ENCODE results near the gene ZNF597.

The ZNF597 gene

DNA sequence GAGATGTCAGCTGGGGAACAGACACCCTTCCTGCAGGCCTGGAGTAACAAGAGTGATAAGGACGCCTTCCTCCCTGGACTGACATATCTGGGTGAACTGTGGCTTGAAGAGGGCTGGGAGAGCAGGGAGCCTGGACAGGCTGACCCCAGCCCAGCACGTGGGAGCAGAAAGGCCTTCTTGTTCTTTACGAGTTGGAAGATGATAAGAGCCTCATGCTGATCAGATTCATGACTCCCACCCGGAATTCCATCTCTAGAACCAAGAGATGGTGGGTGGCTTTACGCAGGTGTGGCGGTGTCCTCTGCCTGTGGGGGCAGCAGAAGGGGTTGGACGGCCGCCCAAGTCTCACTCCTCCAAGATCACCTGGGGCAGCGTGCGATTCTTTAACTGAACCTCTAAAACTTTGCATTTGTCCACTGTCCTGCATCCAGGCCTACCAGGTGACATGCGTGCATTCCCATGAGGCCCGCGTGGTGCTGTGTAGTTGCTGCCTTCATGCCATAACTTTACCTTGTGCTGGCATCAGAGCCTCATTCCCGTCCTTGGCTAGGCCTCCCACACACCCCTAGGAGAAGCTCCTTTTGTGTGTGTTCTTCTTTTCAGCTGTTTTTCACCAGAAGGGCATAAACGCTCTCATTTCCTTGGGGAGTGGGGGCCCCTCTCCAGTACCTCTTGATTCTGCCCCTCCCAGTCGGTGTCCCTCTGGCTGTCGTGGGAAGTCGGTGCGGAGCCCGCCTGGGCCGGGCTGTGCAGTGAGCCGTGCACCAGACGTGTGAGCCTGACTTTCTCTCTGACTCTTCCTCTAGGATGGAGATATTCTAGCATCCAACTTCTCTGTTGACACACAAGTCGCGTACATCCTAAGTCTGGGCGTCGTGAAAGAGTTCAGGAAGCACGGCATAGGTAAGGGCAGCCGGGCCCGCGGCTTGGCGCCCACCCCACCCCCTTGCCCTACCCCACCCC, 38.7 kb upstream of the ZNF597 start:
- TF ChIP-seq ARNTL (CRISPR knock-in tag; IDR thresholded peaks at IDR 0.05; ENCODE audit: borderline replicate concordance, low read depth) (no peak), TCF4 (CRISPR knock-in tag; IDR thresholded peaks at IDR 0.05; ENCODE audit: borderline replicate concordance) (peak; percentile 74)
- no peak for ATAC-seq

DNA sequence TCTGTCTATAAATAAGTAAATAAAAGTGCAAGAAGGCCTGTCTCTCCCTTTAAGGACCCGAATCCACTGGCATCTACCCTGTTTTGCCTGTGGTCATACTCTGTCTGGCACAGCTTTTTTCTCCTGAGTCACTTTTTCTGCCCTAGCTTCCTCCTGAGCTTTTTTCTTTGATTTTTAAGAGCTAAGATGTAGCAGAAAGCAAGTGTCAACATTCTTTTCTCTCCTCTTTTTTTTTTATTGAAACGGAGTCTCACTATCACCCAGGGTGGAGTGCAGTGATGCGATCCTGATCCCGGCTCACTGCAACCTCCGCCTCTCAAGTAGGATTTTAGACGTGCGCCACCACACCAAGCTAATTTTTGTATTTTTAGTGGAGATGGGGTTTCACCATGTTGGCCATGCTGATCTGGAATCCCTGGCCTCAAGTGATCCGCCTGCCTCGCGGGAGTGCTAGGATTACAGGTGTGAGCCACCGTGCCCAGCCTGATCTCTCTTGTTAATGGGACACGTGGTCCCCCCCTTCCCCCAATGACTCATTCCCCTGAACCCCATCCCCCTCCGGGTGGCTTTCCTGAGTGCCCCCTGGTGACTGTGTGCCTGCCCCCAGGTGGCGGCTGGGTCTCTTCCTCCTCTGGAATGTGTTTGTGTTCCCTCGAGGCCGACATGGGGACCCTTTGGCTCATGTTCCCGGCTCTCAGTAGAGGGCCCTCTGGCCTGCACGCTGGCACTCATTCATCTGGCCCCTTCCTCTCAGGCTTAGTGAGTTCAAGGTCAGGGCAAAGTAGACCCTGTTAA, 37.8 kb upstream of the ZNF597 start:
- TF ChIP-seq ZFP3 (CRISPR knock-in tag; IDR thresholded peaks at IDR 0.05) (no peak), ARNTL (CRISPR knock-in tag; IDR thresholded peaks at IDR 0.05; ENCODE audit: borderline replicate concordance, low read depth) (no peak), ZC3H10 (CRISPR knock-in tag; IDR thresholded peaks at IDR 0.05) (no peak), PPARA (CRISPR knock-in tag; IDR thresholded peaks at IDR 0.05; ENCODE audit: borderline replicate concordance) (no peak), ESRRG (CRISPR knock-in tag; IDR thresholded peaks at IDR 0.05) (no peak), OSR1 (CRISPR knock-in tag; IDR thresholded peaks at IDR 0.05) (no peak)
- TF ChIP-seq, protein P1, sequence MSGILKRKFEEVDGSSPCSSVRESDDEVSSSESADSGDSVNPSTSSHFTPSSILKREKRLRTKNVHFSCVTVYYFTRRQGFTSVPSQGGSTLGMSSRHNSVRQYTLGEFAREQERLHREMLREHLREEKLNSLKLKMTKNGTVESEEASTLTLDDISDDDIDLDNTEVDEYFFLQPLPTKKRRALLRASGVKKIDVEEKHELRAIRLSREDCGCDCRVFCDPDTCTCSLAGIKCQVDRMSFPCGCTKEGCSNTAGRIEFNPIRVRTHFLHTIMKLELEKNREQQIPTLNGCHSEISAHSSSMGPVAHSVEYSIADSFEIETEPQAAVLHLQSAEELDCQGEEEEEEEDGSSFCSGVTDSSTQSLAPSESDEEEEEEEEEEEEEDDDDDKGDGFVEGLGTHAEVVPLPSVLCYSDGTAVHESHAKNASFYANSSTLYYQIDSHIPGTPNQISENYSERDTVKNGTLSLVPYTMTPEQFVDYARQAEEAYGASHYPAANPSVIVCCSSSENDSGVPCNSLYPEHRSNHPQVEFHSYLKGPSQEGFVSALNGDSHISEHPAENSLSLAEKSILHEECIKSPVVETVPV (CRISPR knock-in tag; IDR thresholded peaks at IDR 0.05) = no peak
- TF ChIP-seq, protein P2, sequence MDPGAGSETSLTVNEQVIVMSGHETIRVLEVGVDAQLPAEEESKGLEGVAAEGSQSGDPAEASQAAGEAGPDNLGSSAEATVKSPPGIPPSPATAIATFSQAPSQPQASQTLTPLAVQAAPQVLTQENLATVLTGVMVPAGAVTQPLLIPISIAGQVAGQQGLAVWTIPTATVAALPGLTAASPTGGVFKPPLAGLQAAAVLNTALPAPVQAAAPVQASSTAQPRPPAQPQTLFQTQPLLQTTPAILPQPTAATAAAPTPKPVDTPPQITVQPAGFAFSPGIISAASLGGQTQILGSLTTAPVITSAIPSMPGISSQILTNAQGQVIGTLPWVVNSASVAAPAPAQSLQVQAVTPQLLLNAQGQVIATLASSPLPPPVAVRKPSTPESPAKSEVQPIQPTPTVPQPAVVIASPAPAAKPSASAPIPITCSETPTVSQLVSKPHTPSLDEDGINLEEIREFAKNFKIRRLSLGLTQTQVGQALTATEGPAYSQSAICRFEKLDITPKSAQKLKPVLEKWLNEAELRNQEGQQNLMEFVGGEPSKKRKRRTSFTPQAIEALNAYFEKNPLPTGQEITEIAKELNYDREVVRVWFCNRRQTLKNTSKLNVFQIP (CRISPR knock-in tag; IDR thresholded peaks at IDR 0.05; ENCODE audit: borderline replicate concordance, low read depth) = no peak
- no peak; the same call in 2 of the 3 replicates for ATAC-seq

DNA sequence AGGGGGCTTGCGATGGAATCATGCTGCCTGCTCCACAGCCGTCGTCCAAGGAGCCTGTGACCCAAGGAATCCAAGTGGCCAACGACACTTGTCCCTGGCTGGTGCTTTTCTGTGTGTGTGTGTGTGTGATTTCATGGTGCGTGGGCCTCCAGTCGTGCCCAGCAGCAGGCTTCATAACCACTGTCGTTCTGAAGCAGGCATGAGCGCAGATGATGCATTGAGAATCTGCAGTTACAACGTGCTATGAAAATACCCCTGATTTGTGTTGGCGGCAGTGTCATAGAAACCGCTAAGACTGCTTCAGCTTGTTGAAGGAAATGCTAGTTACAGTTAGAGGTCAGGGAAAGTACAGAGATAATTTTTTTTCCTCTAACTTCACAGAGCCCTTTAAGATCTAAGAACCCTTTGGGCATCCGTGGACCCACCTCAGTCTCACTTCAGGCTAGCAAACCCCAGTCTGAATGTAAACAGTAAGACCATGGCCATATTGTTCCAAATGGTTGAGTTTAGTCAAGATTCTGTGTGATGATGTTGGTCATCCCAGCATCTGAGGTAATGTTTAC, 36.4 kb upstream of the ZNF597 start:
- ATAC-seq = no peak

More for the DNA sequence above, 36.4 kb upstream of the ZNF597 start:
- TF ChIP-seq ZC3H10 (CRISPR knock-in tag; IDR thresholded peaks at IDR 0.05) (no peak), BACH2 (CRISPR knock-in tag; IDR thresholded peaks at IDR 0.05; ENCODE audit: borderline replicate concordance) (no peak), OSR1 (CRISPR knock-in tag; IDR thresholded peaks at IDR 0.05) (no peak), ISL1 (CRISPR knock-in tag; IDR thresholded peaks at IDR 0.05) (no peak), ZNF8 (CRISPR knock-in tag; IDR thresholded peaks at IDR 0.05) (no peak), TCF4 (CRISPR knock-in tag; IDR thresholded peaks at IDR 0.05; ENCODE audit: borderline replicate concordance) (no peak), ZFP3 (CRISPR knock-in tag; IDR thresholded peaks at IDR 0.05) (no peak), RARB (CRISPR knock-in tag; IDR thresholded peaks at IDR 0.05) (no peak)
- TF ChIP-seq, protein P2 (CRISPR knock-in tag; IDR thresholded peaks at IDR 0.05; ENCODE audit: borderline replicate concordance, low read depth) = no peak
- TF ChIP-seq, protein P3, sequence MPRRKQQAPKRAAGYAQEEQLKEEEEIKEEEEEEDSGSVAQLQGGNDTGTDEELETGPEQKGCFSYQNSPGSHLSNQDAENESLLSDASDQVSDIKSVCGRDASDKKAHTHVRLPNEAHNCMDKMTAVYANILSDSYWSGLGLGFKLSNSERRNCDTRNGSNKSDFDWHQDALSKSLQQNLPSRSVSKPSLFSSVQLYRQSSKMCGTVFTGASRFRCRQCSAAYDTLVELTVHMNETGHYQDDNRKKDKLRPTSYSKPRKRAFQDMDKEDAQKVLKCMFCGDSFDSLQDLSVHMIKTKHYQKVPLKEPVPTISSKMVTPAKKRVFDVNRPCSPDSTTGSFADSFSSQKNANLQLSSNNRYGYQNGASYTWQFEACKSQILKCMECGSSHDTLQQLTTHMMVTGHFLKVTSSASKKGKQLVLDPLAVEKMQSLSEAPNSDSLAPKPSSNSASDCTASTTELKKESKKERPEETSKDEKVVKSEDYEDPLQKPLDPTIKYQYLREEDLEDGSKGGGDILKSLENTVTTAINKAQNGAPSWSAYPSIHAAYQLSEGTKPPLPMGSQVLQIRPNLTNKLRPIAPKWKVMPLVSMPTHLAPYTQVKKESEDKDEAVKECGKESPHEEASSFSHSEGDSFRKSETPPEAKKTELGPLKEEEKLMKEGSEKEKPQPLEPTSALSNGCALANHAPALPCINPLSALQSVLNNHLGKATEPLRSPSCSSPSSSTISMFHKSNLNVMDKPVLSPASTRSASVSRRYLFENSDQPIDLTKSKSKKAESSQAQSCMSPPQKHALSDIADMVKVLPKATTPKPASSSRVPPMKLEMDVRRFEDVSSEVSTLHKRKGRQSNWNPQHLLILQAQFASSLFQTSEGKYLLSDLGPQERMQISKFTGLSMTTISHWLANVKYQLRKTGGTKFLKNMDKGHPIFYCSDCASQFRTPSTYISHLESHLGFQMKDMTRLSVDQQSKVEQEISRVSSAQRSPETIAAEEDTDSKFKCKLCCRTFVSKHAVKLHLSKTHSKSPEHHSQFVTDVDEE (CRISPR knock-in tag; IDR thresholded peaks at IDR 0.05) = no peak

All from SK-N-SH treated with all-trans-retinoic acid at 6 μM for 48 hours (cell line).